HT1080 (cell line): ENCODE results near the gene DOHH. TPM values are rescaled to one million over a fixed set of nuclear protein-coding genes. Genes with fewer than 3 reads are reported as not detected.

ENCODE experiments used
- DNase-seq: peaks from one replicate; pipeline ENCODE4 v3.0.0-alpha.2; 2015; ENCODE audit warnings: low read depth
- polyA plus RNA-seq, 2 experiments: library from polyadenylated mRNA; depleted of rRNA; stranded (reverse); fragments of >200 nt; gene quantifications; 2 replicates each; pipeline ENCODE4 v1.2.3, GENCODE V29; 2015
- total RNA-seq: library from RNA; depleted of rRNA; stranded (reverse); fragments of >200 nt; shearing (Covaris generic); gene quantifications from 2 replicates; pipeline ENCODE4 v1.2.3, GENCODE V29; 2014; rRNA removed

Gene DOHH
- total RNA-seq, result 37.0 and 45.3 TPM in 2 replicates
- polyA plus RNA-seq (2015; cell fraction: cytosol; rRNA removed), result 17.9 and 23.5 TPM in 2 replicates
- 19.1 and 19.9 TPM in 2 replicates for polyA plus RNA-seq (2015; cell fraction: nucleus; rRNA removed)

DNA sequence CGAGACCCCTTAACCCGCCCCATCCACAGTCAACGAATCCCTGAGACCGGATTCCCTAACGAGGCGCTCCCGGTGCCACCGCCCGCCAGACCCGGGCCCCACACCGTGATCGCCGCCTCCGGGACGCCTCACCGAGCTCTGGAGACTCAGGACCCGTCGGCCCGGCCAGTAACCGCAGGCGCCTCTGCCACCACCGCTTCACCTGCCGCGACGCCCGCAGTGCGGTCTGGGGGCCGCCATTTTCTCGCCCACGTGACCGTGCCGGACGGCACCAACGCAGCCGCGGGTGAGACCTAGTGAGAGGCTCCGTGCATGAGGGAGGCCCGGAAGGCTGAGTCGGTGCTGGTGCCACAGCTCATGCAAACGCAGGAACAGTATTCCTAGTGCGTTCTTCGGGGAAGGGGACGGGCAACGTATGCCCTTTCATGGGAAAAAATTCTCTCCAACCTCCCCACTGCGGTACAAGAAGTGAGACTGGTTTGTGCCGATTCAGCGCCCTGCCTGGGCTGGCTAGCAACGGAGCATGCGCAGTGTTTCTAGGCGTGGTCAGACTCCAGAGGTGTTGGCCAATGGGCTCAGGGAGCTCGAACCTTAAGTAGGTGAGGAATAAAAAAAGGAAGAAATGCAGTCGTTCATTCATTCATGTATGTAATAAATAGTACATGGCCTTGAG, at the start of gene DOHH:
DOHH (minus strand) TSS at position 246 of the 673 bp plus-strand sequence. CDS start 3,860 bp downstream, outside the sequence.
- DNase-seq, result peak; percentile 90

DNA sequence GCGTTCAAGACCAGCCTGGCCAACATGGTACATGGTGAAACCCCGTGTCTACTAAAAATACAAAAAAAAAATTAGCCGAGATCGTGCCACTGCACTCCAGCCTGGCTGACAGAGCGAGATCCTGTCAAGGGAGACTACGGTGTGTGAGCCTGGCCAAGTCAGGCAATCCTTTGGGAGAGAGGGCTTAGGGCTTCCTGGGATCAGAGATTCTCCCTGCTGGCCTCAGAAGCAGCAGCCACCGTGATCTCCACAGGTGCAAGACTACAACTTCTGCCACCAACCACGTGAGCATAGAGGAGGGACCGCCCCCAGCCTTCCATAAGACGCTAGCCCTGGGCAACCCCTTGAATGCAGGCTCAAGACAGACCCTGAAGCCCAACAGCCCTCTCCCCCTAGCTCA, 49.3 kb upstream of the DOHH start:
- no peak for DNase-seq

DNA sequence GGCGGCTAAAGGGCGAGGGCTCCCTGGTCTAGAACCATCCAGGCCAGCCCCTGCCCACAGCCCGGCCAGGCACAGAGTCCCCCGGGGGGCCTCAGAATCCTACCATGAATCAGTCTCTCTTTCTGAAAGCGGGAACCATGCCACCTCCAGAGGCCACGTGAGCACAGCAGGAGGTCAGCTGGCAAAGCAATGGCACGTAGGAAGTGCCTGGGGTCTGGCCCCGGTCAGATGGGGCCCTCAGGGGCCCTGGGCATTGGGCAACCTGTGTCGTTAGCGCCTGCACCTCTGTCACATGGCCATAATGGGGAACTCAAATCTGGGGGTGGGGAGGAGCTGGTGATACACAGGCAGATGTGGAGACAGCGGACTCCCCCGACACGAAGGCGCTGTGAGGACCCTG, 48.1 kb upstream of the DOHH start:
- DNase-seq, result no peak

DNA sequence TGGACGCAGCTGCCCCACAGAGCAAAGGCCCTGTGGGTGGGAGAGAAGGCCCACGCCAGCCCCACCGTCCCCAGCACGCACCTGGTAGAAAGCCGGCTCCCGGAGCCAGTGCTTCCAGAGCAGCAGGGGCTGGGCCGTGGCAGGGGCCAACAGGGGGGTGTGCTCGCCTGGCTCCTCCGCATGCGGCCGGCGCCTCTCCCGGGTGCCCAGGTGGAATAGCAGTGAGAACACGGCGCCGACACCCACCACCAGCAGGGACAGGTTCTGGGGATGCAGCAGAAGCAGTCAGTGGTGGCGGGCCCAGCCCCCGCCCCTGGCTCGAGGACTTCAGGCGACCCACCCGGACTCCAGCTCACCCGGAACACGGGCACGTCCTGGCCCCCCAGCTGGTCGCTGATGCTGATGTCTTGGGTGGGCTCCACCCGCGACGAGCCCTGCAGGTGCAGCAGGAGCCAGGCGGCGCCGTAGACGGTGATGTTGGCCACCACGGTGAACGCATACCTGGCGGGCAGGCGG, 47.4 kb upstream of the DOHH start:
- DNase-seq, result no peak

DNA sequence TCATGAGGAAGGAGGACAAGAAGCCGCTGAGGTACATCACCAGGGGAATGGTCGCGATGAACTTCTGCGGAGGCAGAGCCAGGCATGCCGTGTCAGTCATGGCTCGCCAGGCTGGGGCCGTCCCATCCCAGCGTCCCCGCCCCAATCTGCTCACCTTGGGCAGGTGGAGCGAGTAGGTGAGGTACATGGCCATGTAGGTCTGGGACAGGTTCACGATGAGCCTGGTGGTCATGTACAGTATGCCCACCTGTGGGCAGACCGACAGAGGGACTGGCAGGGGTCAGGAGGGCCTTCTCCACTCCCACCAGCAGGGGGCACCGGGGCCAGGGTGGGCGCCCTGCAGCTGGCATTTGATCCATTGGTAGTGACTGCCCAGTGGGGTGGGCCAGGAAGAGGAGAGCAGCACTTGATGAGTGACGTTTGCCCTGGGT, 46.8 kb upstream of the DOHH start:
- no peak for DNase-seq

- DNase-seq, result no peak
Observed at GRCh38 chr19:3546119-3546518, 45.6 kb upstream of the DOHH start.

GRCh38 chr19:3545669-3546034, 45.2 kb upstream of the DOHH start:
- DNase-seq, result no peak

DNA sequence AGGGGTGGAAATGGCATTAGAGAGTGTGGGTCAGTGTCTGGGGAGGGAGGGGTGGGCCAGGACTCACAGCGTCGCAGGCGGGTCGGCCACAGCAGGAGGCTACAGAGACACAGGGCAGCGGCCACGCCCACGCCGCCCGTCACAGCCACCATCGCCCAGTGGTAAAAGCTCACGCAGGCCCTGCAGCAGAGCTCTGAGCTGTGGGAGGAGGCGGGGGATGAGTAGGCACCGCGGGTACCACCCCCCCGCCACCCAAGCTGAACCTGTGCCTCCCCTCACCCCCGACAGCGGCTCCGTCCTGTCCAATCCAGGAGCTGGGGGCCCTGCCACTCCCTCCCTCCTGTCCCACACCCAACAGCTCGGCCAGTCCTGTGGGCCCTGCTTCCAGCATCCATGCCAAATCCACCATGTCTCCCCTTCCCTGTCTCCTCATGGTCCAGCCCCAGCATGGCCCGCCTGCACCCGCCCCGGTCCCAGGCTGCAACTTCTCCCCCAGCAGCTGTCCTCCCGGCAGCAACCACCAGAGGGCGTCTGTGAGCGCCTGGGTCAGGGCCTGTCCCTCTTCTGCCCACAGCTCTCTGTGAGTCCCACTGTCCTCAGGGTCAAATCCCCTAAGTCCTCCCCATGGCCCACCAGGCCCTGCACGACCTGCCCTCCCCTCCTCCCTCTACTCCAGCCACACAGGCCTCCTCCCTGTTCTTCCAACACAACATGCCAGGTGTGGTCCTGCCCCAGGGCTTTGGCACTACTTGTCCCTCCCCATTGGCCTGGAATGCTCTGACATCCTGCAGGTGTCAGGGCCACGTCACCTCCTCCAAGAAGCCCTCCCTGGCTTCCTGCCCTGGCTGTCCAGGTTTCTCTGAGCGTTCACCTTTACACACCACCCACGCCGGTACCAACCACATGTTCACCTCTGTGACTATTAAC, 44.5 kb upstream of the DOHH start:
- DNase-seq, result peak; percentile 65

GRCh38 chr19:3544058-3544376, 43.5 kb upstream of the DOHH start:
- no peak for DNase-seq

DNA sequence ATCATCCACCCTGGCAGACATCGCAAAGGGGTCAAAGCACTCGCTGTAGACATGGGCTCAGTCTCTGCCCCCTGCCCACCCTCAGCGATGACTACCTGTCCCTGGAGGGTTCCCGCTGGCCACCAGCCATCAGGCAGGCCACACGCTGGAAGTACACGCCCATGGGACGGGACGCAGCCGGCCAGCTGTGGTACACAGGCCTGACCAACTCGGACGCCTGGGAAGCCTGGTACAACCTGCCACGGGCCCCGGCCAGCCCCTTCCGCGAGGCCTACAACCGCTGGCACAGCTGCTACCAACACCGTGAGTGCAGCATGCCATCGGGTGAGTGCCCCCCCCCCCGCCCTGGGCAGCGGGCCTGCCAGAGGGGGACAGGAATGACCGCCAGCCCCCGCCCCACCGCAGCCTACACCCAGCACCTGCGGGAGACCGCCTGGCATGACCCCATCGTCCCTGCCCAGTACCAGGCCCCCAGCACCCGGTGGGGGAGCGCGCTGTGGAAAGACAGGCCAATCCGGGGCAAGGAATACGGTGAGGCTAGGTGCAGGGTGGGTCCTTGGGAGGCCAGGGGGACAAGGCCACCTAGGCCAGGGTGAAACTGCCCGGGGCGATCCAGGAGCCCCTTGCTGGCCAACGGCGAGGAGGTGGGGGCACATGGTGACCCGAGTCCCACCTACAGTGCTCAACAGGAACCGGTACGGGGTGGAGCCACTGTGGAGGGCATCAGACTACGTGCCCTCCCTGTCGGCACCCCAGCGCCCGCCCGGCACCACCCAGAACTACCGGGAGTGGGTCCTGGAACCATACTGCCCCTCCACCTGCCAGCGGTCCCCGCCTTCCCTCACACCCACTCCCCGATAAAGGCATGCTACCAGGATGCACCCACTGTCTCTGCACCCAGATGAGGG, 42.9 kb upstream of the DOHH start:
- no peak for DNase-seq

- no peak for DNase-seq
Observed at GRCh38 chr19:3539756-3540118, 39.3 kb upstream of the DOHH start.

- DNase-seq, result no peak
Observed at GRCh38 chr19:3538965-3539755, 38.7 kb upstream of the DOHH start, which contains the start of gene TEKTIP1. Gene TEKTIP1, plus strand, starts transcription at chr19:3539174. Its CDS starts 4 bp downstream, at chr19:3539178.

DNA sequence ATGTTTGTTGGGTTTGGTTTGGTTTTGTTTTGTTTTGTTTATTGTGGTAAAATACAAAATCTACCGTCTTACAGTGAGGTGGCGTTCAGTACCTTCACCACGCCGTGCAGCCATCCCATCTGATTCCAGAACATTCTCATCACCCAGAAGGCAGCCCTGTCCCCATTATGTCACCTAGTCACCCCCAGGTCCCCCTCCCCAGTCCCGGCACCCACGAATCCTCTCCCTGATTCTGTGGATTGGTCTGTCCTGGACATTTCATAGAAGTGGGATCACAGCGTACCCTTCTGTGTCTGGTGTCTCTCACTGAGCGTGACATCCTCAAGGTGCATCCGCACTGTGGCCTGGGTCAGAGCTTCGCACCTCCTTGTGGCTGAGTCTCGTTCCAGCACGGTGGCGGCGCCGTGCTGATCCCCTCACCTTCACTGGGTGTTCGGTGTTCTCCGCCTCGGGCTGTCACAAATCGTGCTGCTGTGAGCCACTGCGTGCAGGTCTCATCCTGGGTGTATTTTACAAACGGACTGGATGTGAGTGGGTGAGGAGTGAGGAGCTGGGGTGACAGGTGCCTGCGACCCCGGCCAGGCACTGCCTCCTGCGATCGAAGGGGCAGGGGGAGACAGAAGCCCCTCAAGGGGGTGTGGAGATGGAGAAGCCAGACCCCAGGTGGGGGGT, 37.9 kb upstream of the DOHH start:
- no peak for DNase-seq

GRCh38 chr19:3537438-3538240, 37.2 kb upstream of the DOHH start:
- DNase-seq, result no peak

- DNase-seq, result no peak
Observed at GRCh38 chr19:3537101-3537437, 36.6 kb upstream of the DOHH start.

GRCh38 chr19:3536429-3537100, 36.1 kb upstream of the DOHH start:
- no peak for DNase-seq

DNA sequence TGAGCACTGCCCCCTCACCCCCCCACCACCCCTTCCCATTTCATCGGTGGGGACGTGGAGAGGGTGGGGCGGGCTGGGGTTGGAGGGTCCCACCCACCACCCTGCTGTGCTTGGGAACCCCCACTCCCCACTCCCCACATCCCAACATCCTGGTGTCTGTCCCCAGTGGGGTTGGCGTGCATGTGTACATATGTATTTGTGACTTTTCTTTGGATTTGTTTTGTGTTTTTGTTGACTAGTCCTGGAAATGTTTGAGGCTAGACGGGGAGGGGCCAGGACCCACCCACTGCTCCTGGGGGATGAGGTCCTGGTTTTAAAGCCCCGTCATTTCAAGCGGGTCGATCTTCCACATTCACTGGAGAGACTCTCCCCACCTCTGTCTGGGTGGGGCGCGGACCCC, 35.5 kb upstream of the DOHH start:
- no peak for DNase-seq

- no peak for DNase-seq
Observed at GRCh38 chr19:3535563-3535965, 35.1 kb upstream of the DOHH start.

DNA sequence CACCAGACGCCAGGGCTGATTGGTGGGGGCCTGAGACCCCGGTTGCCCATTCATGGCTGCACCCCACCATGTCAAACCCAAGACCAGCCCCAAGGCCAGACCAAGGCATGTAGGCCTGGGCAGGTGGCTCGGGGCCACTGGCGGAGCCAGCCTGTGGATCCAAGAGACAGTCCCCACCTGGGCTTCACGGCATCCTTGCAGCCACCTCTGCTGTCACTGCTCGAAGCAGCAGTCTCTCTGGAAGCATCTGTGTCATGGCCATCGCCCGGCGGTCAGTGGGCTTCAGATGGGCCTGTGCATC, 34.7 kb upstream of the DOHH start:
- no peak for DNase-seq
